TTC549 (cell line): ENCODE measurements around the gene INIP.

Experiments used
- FAIRE-seq: peaks from 2 replicates; lab custom pipeline; 2012; peaks lifted over from hg19 to GRCh38; lab: Jason Lieb, UNC

The INIP gene

GRCh38 chr9:112717661-112718331 lies at the start of gene INIP:
Gene INIP (minus strand): TSS chr9:112718117. CDS start chr9:112716485, 1,632 bp downstream.
- FAIRE-seq: no peak

- no peak for FAIRE-seq
These were observed 47.4 kb upstream of the INIP start for GRCh38 chr9:112765281-112765680.

- no peak for FAIRE-seq
These were observed 46.9 kb upstream of the INIP start for GRCh38 chr9:112764837-112765236.

- no peak for FAIRE-seq
These were observed 46.4 kb upstream of the INIP start for GRCh38 chr9:112764344-112764743.

- FAIRE-seq: no peak
These were observed 45.0 kb upstream of the INIP start for GRCh38 chr9:112762726-112763518.

- no peak for FAIRE-seq
These were observed 44.2 kb upstream of the INIP start for GRCh38 chr9:112761912-112762655.

- FAIRE-seq: no peak
These were observed 42.9 kb upstream of the INIP start for GRCh38 chr9:112760821-112761220.

GRCh38 chr9:112757940-112758339 lies 40.0 kb upstream of the INIP start:
- no peak for FAIRE-seq

- FAIRE-seq: no peak
These were observed 39.5 kb upstream of the INIP start for GRCh38 chr9:112757282-112757883.

GRCh38 chr9:112755675-112756074 lies 37.8 kb upstream of the INIP start:
- no peak for FAIRE-seq

- FAIRE-seq: no peak
These were observed 37.1 kb upstream of the INIP start for GRCh38 chr9:112755016-112755427.

- no peak for FAIRE-seq
These were observed 36.7 kb upstream of the INIP start for GRCh38 chr9:112754578-112754977.

- FAIRE-seq: no peak
These were observed 35.8 kb upstream of the INIP start for GRCh38 chr9:112753725-112754124.

- no peak for FAIRE-seq
These were observed 34.6 kb upstream of the INIP start for GRCh38 chr9:112752334-112753125.

- no peak for FAIRE-seq
These were observed 33.3 kb upstream of the INIP start for GRCh38 chr9:112751056-112751795.

GRCh38 chr9:112750764-112751055 lies 32.8 kb upstream of the INIP start:
- no peak for FAIRE-seq

GRCh38 chr9:112750016-112750763 lies 32.3 kb upstream of the INIP start, which contains the start of gene SNX30:
Gene SNX30 (plus strand): TSS chr9:112750760. CDS start chr9:112751002, 242 bp downstream.
- no peak for FAIRE-seq

GRCh38 chr9:112747094-112747493 lies 29.2 kb upstream of the INIP start:
- no peak for FAIRE-seq

GRCh38 chr9:112744177-112744576 lies 26.3 kb upstream of the INIP start:
- no peak for FAIRE-seq

- no peak for FAIRE-seq
These were observed 25.4 kb upstream of the INIP start for GRCh38 chr9:112743216-112743836.
